CD4-positive, alpha-beta T cell treated with Interferon gamma for 1 hour (primary cell): ENCODE measurements around the gene POC1A.

ENCODE experiments used
- DNase-seq: peaks from one replicate; pipeline ENCODE4 v3.0.0-alpha.2; 2020

Gene POC1A

GRCh38 chr3:52083556-52084087 lies 70.6 kb downstream of the POC1A start:
- DNase-seq: no peak

- DNase-seq: no peak
Measured at GRCh38 chr3:52082951-52083350, 71.3 kb downstream of the POC1A start.

GRCh38 chr3:52080830-52081719 lies 73.1 kb downstream of the POC1A start:
- DNase-seq: no peak

- DNase-seq: no peak
Measured at GRCh38 chr3:52079958-52080357, 74.3 kb downstream of the POC1A start.

GRCh38 chr3:52078781-52079560 lies 75.3 kb downstream of the POC1A start:
- no peak for DNase-seq

GRCh38 chr3:52077925-52078324 lies 76.3 kb downstream of the POC1A start:
- no peak for DNase-seq

GRCh38 chr3:52076896-52077780 lies 77.1 kb downstream of the POC1A start:
- no peak for DNase-seq

GRCh38 chr3:52073490-52073889 lies 80.7 kb downstream of the POC1A start:
- no peak for DNase-seq

GRCh38 chr3:52072471-52072870 lies 81.8 kb downstream of the POC1A start:
- no peak for DNase-seq

- no peak for DNase-seq
Measured at GRCh38 chr3:52072020-52072419, 82.2 kb downstream of the POC1A start.

GRCh38 chr3:52070724-52071621 lies 83.2 kb downstream of the POC1A start:
- DNase-seq: no peak

- no peak for DNase-seq
Measured at GRCh38 chr3:52069855-52070254, 84.4 kb downstream of the POC1A start.

- DNase-seq: no peak
Measured at GRCh38 chr3:52069135-52069534, 85.1 kb downstream of the POC1A start.

- DNase-seq: no peak
Measured at GRCh38 chr3:52068730-52069129, 85.5 kb downstream of the POC1A start.

- DNase-seq: no peak
Measured at GRCh38 chr3:52068055-52068571, 86.1 kb downstream of the POC1A start.

- DNase-seq: no peak
Measured at GRCh38 chr3:52067526-52067925, 86.7 kb downstream of the POC1A start.

GRCh38 chr3:52067046-52067445 lies 87.2 kb downstream of the POC1A start:
- DNase-seq: no peak

GRCh38 chr3:52065264-52065756 lies 88.9 kb downstream of the POC1A start:
- no peak for DNase-seq

GRCh38 chr3:52064561-52064960 lies 89.7 kb downstream of the POC1A start:
- DNase-seq: no peak

GRCh38 chr3:52063026-52063723 lies 91.0 kb downstream of the POC1A start:
- DNase-seq: no peak

GRCh38 chr3:52062505-52062904 lies 91.7 kb downstream of the POC1A start:
- peak; percentile 79 for DNase-seq
